HepG2 (cell line): ENCODE results near the gene TKFC. TPM values are rescaled to one million over a fixed set of nuclear protein-coding genes. Genes with fewer than 3 reads are reported as not detected.

Experiments
- BRD4 ChIP-seq: sonication (generic); formaldehyde crosslinking; IDR thresholded peaks from 2 replicates; pipeline ENCODE4 v1.4.0; 2020; ENCODE audit warnings: missing genetic modification reagents
- CBFB ChIP-seq: sonication (generic); formaldehyde crosslinking; IDR thresholded peaks from 2 replicates; pipeline ENCODE4 v1.4.0; 2020; ENCODE audit warnings: missing genetic modification reagents
- ELK4 ChIP-seq: sonication (generic); formaldehyde crosslinking; IDR thresholded peaks from 2 replicates; pipeline ENCODE4 v1.9.0; 2021; ENCODE audit warnings: missing genetic modification reagents, borderline replicate concordance
- HOXA5 ChIP-seq: sonication (generic); formaldehyde crosslinking; IDR thresholded peaks from 2 replicates; pipeline ENCODE4 v1.4.0; 2020; ENCODE audit warnings: missing genetic modification reagents
- ISL2 ChIP-seq: sonication (generic); formaldehyde crosslinking; IDR thresholded peaks from 2 replicates; pipeline ENCODE4 v1.5.0; 2020; ENCODE audit warnings: missing genetic modification reagents
- KLF13 ChIP-seq: sonication (generic); formaldehyde crosslinking; IDR thresholded peaks from 2 replicates; pipeline ENCODE4 v1.4.0; 2020; ENCODE audit warnings: mild to moderate bottlenecking, missing genetic modification reagents
- MYPOP ChIP-seq: sonication (generic); formaldehyde crosslinking; IDR thresholded peaks from 2 replicates; pipeline ENCODE4 v1.8.1; 2023; ENCODE audit warnings: mild to moderate bottlenecking, moderate library complexity, missing genetic modification reagents
- NFATC3 ChIP-seq: sonication (generic); formaldehyde crosslinking; IDR thresholded peaks from 2 replicates; pipeline ENCODE4 v1.5.1; 2020; ENCODE audit warnings: mild to moderate bottlenecking, missing genetic modification reagents
- NKX3-1 ChIP-seq: sonication (generic); formaldehyde crosslinking; IDR thresholded peaks from 2 replicates; pipeline ENCODE4 v1.5.0; 2020; ENCODE audit warnings: missing genetic modification reagents
- PCBP2 ChIP-seq: fragments of 200-400 bp; formaldehyde crosslinking; optimal IDR thresholded peaks from 2 replicates; pipeline ENCODE3; 2018; ENCODE audit warnings: low read length, low read depth; ENCODE audit not compliant: poor library complexity, severe bottlenecking
- RAD51 ChIP-seq: fragments of 450-650 bp; IDR thresholded peaks from 2 replicates; pipeline ENCODE4 v1.6.1; 2016; ENCODE audit warnings: borderline replicate concordance
- SMARCC2 ChIP-seq: fragments of 450-650 bp; IDR thresholded peaks from 2 replicates; pipeline ENCODE4 v1.6.1; 2017; ENCODE audit warnings: antibody characterized with exemption, mild to moderate bottlenecking
- TFE3 ChIP-seq: IDR thresholded peaks from 2 replicates; pipeline ENCODE4 v1.6.1; 2016
- TRIM24 ChIP-seq: sonication (generic); formaldehyde crosslinking; IDR thresholded peaks from 2 replicates; pipeline ENCODE4 v1.8.0; 2022; ENCODE audit warnings: mild to moderate bottlenecking, missing genetic modification reagents
- WIZ ChIP-seq: sonication (generic); formaldehyde crosslinking; IDR thresholded peaks from 2 replicates; pipeline ENCODE4 v1.5.1; 2020; ENCODE audit warnings: mild to moderate bottlenecking, missing genetic modification reagents
- ZBTB10 ChIP-seq: sonication (generic); formaldehyde crosslinking; IDR thresholded peaks from 2 replicates; pipeline ENCODE4 v1.4.0; 2020; ENCODE audit warnings: missing genetic modification reagents, borderline replicate concordance
- ZIK1 ChIP-seq: sonication (generic); formaldehyde crosslinking; IDR thresholded peaks from 2 replicates; pipeline ENCODE4 v1.5.0; 2020; ENCODE audit warnings: mild to moderate bottlenecking, low read depth, missing genetic modification reagents, borderline replicate concordance
- ZNF17 ChIP-seq: sonication (generic); formaldehyde crosslinking; IDR thresholded peaks from 2 replicates; pipeline ENCODE4 v1.5.0; 2020; ENCODE audit warnings: mild to moderate bottlenecking, missing genetic modification reagents
- ZNF639 ChIP-seq: conservative IDR thresholded peaks from 2 replicates; pipeline ENCODE4 v1.6.1; 2018; ENCODE audit warnings: missing genetic modification reagents
- ZNF724P ChIP-seq: sonication (generic); formaldehyde crosslinking; IDR thresholded peaks from 2 replicates; pipeline ENCODE4 v1.8.0; 2022; ENCODE audit warnings: missing genetic modification reagents, borderline replicate concordance
- ZNF75D ChIP-seq: sonication (generic); formaldehyde crosslinking; IDR thresholded peaks from 2 replicates; pipeline ENCODE4 v1.8.1; 2023; ENCODE audit warnings: missing genetic modification reagents, mild to moderate bottlenecking, borderline replicate concordance
- ZNF839 ChIP-seq: sonication (generic); formaldehyde crosslinking; IDR thresholded peaks from 2 replicates; pipeline ENCODE4 v1.4.0; 2020; ENCODE audit warnings: missing genetic modification reagents, mild to moderate bottlenecking, borderline replicate concordance
- polyA plus RNA-seq, 8 experiments: library from polyadenylated mRNA; depleted of rRNA in 3 of 8; stranded (reverse) in 7 of 8; unstranded in 1 of 8; fragments of >200 nt; fragmentation: Illumina TruSeq in 4 of 8; extraction: Trizol in 4 of 8; gene quantifications; 2 replicates each; pipeline versions ENCODE4 v1.2.1 to v1.2.3, GENCODE V29; 2011 to 2016; ENCODE audit warnings: low read depth in 4 of 8, missing spikeins in 1 of 8, mixed read lengths in 1 of 8; ENCODE audit not compliant: insufficient read depth in 1 of 8
- total RNA-seq, 5 experiments: library from RNA; depleted of rRNA; stranded (reverse); fragments of >200 nt; fragmentation: Illumina TruSeq; extraction: Trizol; gene quantifications; 2 replicates each; pipeline ENCODE4 v1.2.3, GENCODE V29; 2016; ENCODE audit warnings: low read depth in 1 of 5

TKFC gene
- total and polyA plus RNA-seq, 2 of the 13 experiments (the other 11 are each of a cell fraction or from before 2014, with no cell fraction given) = 147 to 197 TPM

GRCh38 chr11:61334434-61335354, 1.7 kb downstream of the TKFC start (continued):
- TF ChIP-seq ZBTB10 (CRISPR knock-in tag) (no peak), ZNF724P (no peak), WIZ (no peak; the same call in 1 of the 2 replicates), ZNF17 (CRISPR knock-in tag) (no peak), SMARCC2 (no peak), KLF13 (CRISPR knock-in tag) (no peak), HOXA5 (CRISPR knock-in tag) (no peak), ZNF639 (CRISPR knock-in tag) (no peak; the same call in 1 of the 2 replicates), TFE3 (no peak), ZNF75D (CRISPR knock-in tag) (no peak), NFATC3 (CRISPR knock-in tag) (no peak), TRIM24 (CRISPR knock-in tag) (no peak), ELK4 (CRISPR knock-in tag) (no peak), RAD51 (no peak), CBFB (CRISPR knock-in tag) (0 out of 2 replicates have a peak, but pooled peaks have one; percentile 18), MYPOP (CRISPR knock-in tag) (peak; percentile 12; the same call in 1 of the 2 replicates), ZNF839 (CRISPR knock-in tag) (no peak), ISL2 (CRISPR knock-in tag) (no peak; the same call in 1 of the 2 replicates), BRD4 (CRISPR knock-in tag) (peak; percentile 49), ZIK1 (CRISPR knock-in tag) (peak; percentile 61; the same call in 1 of the 2 replicates), NKX3-1 (0 out of 2 replicates have a peak, but pooled peaks have one; percentile 27), PCBP2 (no peak)
